Peyer's patch (tissue), 4 donors: ENCODE results near the gene MIAT. TPM values are rescaled to one million over a fixed set of nuclear protein-coding genes. Genes with fewer than 3 reads are reported as not detected.

Source experiments
- DNase-seq, 3 donors: peaks; one replicate each; pipeline ENCODE4 v3.0.0-alpha.2; 2017 to 2019
- H3K27ac ChIP-seq, 4 donors: fragments of 200-600 bp; sonication (generic); one replicate each; pipeline ENCODE4 v1.5.1; 2016 to 2019
- H3K27me3 ChIP-seq, 2 donors: fragments of 200-600 bp; sonication (generic); one replicate each; pipeline ENCODE4 v1.5.1; 2019
- H3K36me3 ChIP-seq, 3 donors: fragments of 200-600 bp; sonication (generic); one replicate each; pipeline ENCODE4 v1.5.1; 2016 to 2019
- H3K4me1 ChIP-seq, 4 donors: fragments of 200-600 bp; sonication (generic); one replicate each; pipeline ENCODE4 v1.5.1; 2016 to 2019
- H3K4me3 ChIP-seq, 4 donors: fragments of 200-600 bp; sonication (generic); 1 replicate in 3 of 4; 2 replicates in 1 of 4; pipeline ENCODE4 v1.5.1; 2016 to 2019; ENCODE audit warnings: mild to moderate bottlenecking in 1 of 4
- H3K9me3 ChIP-seq, 4 donors: fragments of 200-600 bp; sonication (generic); one replicate each; pipeline ENCODE4 v1.5.1; 2016 to 2019; ENCODE audit warnings: mild to moderate bottlenecking in 1 of 4
- CTCF ChIP-seq, 6 experiments: fragments of 450-650 bp in 4 of 6; fragments of 200-600 bp in 2 of 6; sonication (generic) in 1 of 6; IDR thresholded peaks; one replicate each; pipeline ENCODE4 v1.5.1; 2017 to 2019; ENCODE audit warnings: antibody characterized with exemption in 6 of 6, mild to moderate bottlenecking in 3 of 6, moderate library complexity in 1 of 6
- POLR2A ChIP-seq, 2 donors: fragments of 450-650 bp; IDR thresholded peaks; one replicate each; pipeline ENCODE4 v1.5.1; 2017; ENCODE audit warnings: antibody characterized with exemption in 2 of 2, mild to moderate bottlenecking in 2 of 2, moderate library complexity in 2 of 2
- total RNA-seq, 4 donors: library from RNA; depleted of rRNA; stranded (reverse); fragments of >200 nt; gene quantifications; one replicate each; pipeline ENCODE4 v1.1.0, GENCODE V29; 2016

Gene MIAT
- total RNA-seq, 4 donors from 2014 or later, result 2.5 to 31.4 (median 5.9) TPM

DNA sequence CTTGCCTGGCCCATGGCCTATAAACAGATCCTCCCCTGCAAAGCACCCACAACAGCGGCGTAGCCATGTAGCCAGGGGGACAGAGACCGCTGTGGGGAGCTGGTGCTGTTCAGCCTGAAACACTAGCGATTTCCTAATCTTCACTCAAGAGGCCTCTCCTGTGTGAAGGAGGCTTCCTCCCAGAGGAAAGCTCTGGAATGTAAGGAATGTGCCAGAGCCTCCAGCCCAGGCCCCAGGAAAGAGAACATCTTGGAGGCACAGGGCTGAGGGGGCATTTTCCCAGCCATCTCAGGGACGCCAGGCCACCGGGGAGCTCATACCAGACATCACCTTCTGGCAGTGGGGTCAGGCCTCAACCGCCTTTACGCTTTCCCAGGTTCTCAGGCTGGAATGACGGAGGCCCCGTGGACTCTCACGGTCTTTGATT, 24.0 kb downstream of the MIAT start:
- Histone ChIP-seq H3K27me3 (no peaks in the 10 kb centered on the region), H3K9me3 (no peaks in the 10 kb centered on the region), H3K27ac (no peak overlapping the region), H3K4me1 (no peaks in the 10 kb centered on the region), H3K36me3 (peaks cover 0 to 23% (median 3%) of the 10 kb centered on the region in 3 donors), H3K4me3 (no peak overlapping the region)
- TF ChIP-seq CTCF (IDR thresholded peaks at IDR 0.05), result no peak
- TF ChIP-seq POLR2A (IDR thresholded peaks at IDR 0.05), result no peak
- DNase-seq, result no peak

DNA sequence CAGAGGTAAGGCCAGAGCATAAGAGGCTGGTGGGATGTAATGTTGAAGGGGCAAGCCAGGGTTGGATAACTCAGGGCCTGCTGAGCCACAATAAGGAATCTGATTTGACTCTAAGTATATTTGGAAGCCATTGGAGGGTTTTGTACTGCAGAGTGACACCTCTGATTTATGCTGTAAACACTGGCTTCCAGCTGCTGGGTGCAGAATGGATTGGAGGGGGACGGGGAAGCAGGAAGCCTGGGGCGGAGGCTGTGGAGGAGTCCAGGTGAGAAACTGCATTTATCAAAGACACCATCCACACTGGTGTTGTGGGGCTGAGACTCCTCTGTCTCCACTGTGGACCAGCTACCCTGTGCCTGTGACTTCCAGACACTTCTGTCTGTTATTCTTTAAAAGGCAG, 26.8 kb downstream of the MIAT start:
- Histone ChIP-seq H3K4me1 (no peaks in the 10 kb centered on the region), H3K27me3 (no peaks in the 10 kb centered on the region), H3K27ac (no peak overlapping the region), H3K36me3 (peaks cover 0 to 23% (median 3%) of the 10 kb centered on the region in 3 donors), H3K4me3 (no peak overlapping the region), H3K9me3 (no peaks in the 10 kb centered on the region)
- DNase-seq, result no peak
- TF ChIP-seq POLR2A (IDR thresholded peaks at IDR 0.05) (no peak), CTCF (IDR thresholded peaks at IDR 0.05) (no peak)

DNA sequence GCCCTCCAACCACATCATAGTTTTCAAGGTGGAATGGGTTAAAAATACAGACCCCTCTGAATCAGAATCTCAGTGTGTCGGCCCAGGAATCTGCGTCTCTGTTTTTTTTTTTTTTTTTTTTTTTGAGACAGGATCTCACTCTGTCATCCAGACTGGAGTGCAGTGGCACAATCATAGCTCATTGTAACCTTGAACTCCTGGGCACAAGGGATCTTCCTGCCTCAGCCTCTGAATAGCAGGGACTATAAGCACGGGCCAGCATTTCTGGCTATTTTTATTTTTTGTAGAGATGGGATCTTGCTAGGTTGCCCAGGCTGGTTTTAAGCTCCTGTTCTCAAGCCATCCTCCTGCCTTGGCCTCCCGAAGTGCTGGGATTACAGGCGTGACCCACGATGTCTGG, 28.2 kb downstream of the MIAT start:
- Histone ChIP-seq H3K4me3 (no peak overlapping the region), H3K27me3 (no peaks in the 10 kb centered on the region), H3K27ac (no peak overlapping the region), H3K4me1 (no peaks in the 10 kb centered on the region), H3K9me3 (no peaks in the 10 kb centered on the region), H3K36me3 (peaks cover 0 to 17% (median 3%) of the 10 kb centered on the region in 3 donors)
- TF ChIP-seq POLR2A (IDR thresholded peaks at IDR 0.05) (no peak), CTCF (IDR thresholded peaks at IDR 0.05) (no peak)
- no peak for DNase-seq

GRCh38 chr22:26687439-26687838, 30.1 kb downstream of the MIAT start:
- DNase-seq, result no peak
- no peaks in the 10 kb centered on the region for H3K9me3 ChIP-seq
- H3K36me3 ChIP-seq, result no peaks in the 10 kb centered on the region
- no peaks in the 10 kb centered on the region for H3K4me1 ChIP-seq
- H3K4me3 ChIP-seq, result no peak overlapping the region
- TF ChIP-seq CTCF (IDR thresholded peaks at IDR 0.05), result no peak
- TF ChIP-seq POLR2A (IDR thresholded peaks at IDR 0.05), result no peak
- H3K27ac ChIP-seq, result no peak overlapping the region
- H3K27me3 ChIP-seq, result no peaks in the 10 kb centered on the region

DNA sequence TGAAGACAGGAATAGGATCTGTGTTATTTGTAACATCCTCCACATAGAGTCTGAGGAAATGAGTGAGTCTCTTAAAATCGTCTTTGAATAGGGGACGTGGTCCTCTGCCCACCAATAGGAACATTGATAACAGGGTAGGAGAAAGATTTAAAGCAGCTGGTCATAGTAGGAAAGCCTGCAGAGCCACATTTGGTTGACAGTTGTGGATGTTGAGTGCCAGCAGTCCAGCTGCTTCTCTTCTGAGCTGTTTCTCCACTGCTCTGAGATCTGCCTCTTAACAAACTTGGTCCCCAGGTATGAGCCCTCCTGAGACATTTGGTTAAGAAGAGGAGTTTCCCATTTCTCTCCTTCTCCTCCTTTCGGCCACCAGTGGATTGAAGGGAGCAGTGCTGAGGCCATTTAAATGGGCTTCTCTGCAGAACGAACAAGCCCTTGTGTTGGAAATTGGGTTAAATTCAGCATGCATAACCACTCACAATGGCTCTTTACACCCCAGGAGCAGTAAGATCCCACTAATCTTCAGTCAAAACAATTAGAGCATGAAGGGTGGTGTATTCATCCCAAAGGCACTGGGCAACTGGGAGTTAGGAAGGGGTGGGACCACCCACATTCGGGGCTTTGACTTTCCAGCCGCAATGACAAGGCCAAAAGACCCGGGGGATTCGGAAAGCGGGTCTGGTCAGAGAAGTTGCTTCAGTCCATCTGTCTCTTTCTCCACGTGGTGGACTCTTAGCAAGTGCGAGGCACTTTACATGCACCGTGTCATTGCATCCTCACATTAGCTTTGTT, 32.3 kb downstream of the MIAT start:
- TF ChIP-seq POLR2A (IDR thresholded peaks at IDR 0.05) (no peak), CTCF (IDR thresholded peaks at IDR 0.05) (no peak)
- H3K4me1 ChIP-seq, result no peaks in the 10 kb centered on the region

More for the DNA sequence above, 32.3 kb downstream of the MIAT start:
- H3K9me3 ChIP-seq, result no peaks in the 10 kb centered on the region
- no peak overlapping the region for H3K27ac ChIP-seq
- no peaks in the 10 kb centered on the region for H3K27me3 ChIP-seq
- H3K36me3 ChIP-seq, result peaks cover 0 to 15% (median 0%) of the 10 kb centered on the region in 3 donors
- H3K4me3 ChIP-seq, result no peak overlapping the region
- no peak for DNase-seq
